ENCODE results near the gene SRPRA. TPM values are rescaled to one million over a fixed set of nuclear protein-coding genes. Genes with fewer than 3 reads are reported as not detected.

The SRPRA gene
- total and polyA plus RNA-seq, 4 donors: 28.7 to 143 (median 102) TPM

- peak; percentile 18 for TF ChIP-seq REST (IDR thresholded peaks at IDR 0.05)
These were observed 35.1 kb upstream of the SRPRA start, which contains the start of gene DCPS (continued) for GRCh38 chr11:126303623-126304456.

- H3K4me3 ChIP-seq (ENCODE audit: low read depth in 1 of 3, low read length in 3 of 3): no peak overlapping the region
- H3K4me1 ChIP-seq (ENCODE audit: control insufficient read depth in 4 of 4, insufficient read depth in 4 of 4, low read length in 3 of 4): no peaks in the 10 kb centered on the region
- H3K9me3 ChIP-seq (ENCODE audit: control insufficient read depth in 4 of 4, low read length in 3 of 4): no peaks in the 10 kb centered on the region
- H3K27me3 ChIP-seq (ENCODE audit: control insufficient read depth in 4 of 4, insufficient read depth in 4 of 4, low read length in 3 of 4): no peaks in the 10 kb centered on the region
- no peak overlapping the region for H3K27ac ChIP-seq (ENCODE audit: low read depth in 1 of 2, low read length in 2 of 2)
- H3K36me3 ChIP-seq (ENCODE audit: control insufficient read depth in 4 of 4, insufficient read depth in 3 of 4, low read depth in 1 of 4, low read length in 3 of 4): peaks cover 7 to 27% (median 18%) of the 10 kb centered on the region in 4 donors
- DNase-seq (ENCODE audit: low spot score): no peak
- no peak overlapping the region for H3K9ac ChIP-seq (ENCODE audit: low read depth in 1 of 2, low read length in 2 of 2)
- TF ChIP-seq RAD21 (IDR thresholded peaks at IDR 0.05): no peak
- no peak for TF ChIP-seq HNF4A (conservative IDR thresholded peaks at IDR 0.05)
- TF ChIP-seq FOXA2 (IDR thresholded peaks at IDR 0.05): no peak
- TF ChIP-seq JUND (IDR thresholded peaks at IDR 0.05): no peak
- TF ChIP-seq ATF3 (IDR thresholded peaks at IDR 0.05): no peak
- no peak for TF ChIP-seq TAF1 (conservative IDR thresholded peaks at IDR 0.05)
- 88% methylated on average over 2 of the region's 2 CpGs for WGBS
These were observed 28.3 kb upstream of the SRPRA start for GRCh38 chr11:126297004-126297403.

- Histone ChIP-seq H3K27ac (ENCODE audit: low read depth in 1 of 2, low read length in 2 of 2) (no peak overlapping the region), H3K27me3 (ENCODE audit: control insufficient read depth in 4 of 4, insufficient read depth in 4 of 4, low read length in 3 of 4) (no peaks in the 10 kb centered on the region), H3K36me3 (ENCODE audit: control insufficient read depth in 4 of 4, insufficient read depth in 3 of 4, low read depth in 1 of 4, low read length in 3 of 4) (peaks cover 7 to 43% (median 30%) of the 10 kb centered on the region in 4 donors), H3K4me1 (ENCODE audit: control insufficient read depth in 4 of 4, insufficient read depth in 4 of 4, low read length in 3 of 4) (no peaks in the 10 kb centered on the region), H3K4me3 (ENCODE audit: low read depth in 1 of 3, low read length in 3 of 3) (no peak overlapping the region), H3K9ac (ENCODE audit: low read depth in 1 of 2, low read length in 2 of 2) (no peak overlapping the region), H3K9me3 (ENCODE audit: control insufficient read depth in 4 of 4, low read length in 3 of 4) (no peaks in the 10 kb centered on the region)
- 89% methylated on average over 5 of the region's 5 CpGs for WGBS
- no peak for DNase-seq (ENCODE audit: low spot score)
- TF ChIP-seq SP1 (IDR thresholded peaks at IDR 0.05) (no peak), ATF3 (IDR thresholded peaks at IDR 0.05) (no peak), CTCF (IDR thresholded peaks at IDR 0.05; ENCODE audit: low read depth, low read length, missing input control) (no peak), NR2F2 (IDR thresholded peaks at IDR 0.05) (no peak), EGR1 (IDR thresholded peaks at IDR 0.05; ENCODE audit: low read depth in 2 of 2) (no peak), ZBTB33 (IDR thresholded peaks at IDR 0.05) (no peak), FOXA2 (IDR thresholded peaks at IDR 0.05) (no peak), RAD21 (IDR thresholded peaks at IDR 0.05) (no peak), REST (IDR thresholded peaks at IDR 0.05) (no peak), HNF4A (conservative IDR thresholded peaks at IDR 0.05) (no peak), FOXA1 (IDR thresholded peaks at IDR 0.05) (no peak)
These were observed 25.0 kb upstream of the SRPRA start for GRCh38 chr11:126293726-126294125.

All from liver (tissue), 9 donors.